ENCODE measurements around the gene FBL.

The FBL gene

GRCh38 chr19:39843919-39844793 is 2.0 kb downstream of the FBL start:
- Mint-ChIP-seq H3K4me1 (ENCODE audit: low read depth in 2 of 2) (peaks cover 45 to 46% of the 10 kb centered on the region in 2 donors), H3K27me3 (no peaks in the 10 kb centered on the region), H3K4me3 (peak overlapping the region; percentile 88 to 89), H3K36me3 (ENCODE audit: insufficient read depth) (peaks cover 11% of the 10 kb centered on the region), H3K9me3 (no peaks in the 10 kb centered on the region), H3K27ac (peak overlapping the region; percentile 95 to 96)
- DNase-seq: peak; percentile 44 to 58 (median 57)
- ATAC-seq (replicated peaks): no peak

GRCh38 chr19:39842693-39843435 is 3.3 kb downstream of the FBL start:
- ATAC-seq (replicated peaks) (no peak), DNase-seq (no peak)
- peak overlapping the region; percentile 22 to 96 for H3K27ac Mint-ChIP-seq
- peaks cover 45 to 47% of the 10 kb centered on the region in 2 donors for H3K4me1 Mint-ChIP-seq (ENCODE audit: low read depth in 2 of 2)
- peaks cover 20% of the 10 kb centered on the region for H3K36me3 Mint-ChIP-seq (ENCODE audit: insufficient read depth)
- no peaks in the 10 kb centered on the region for H3K27me3 Mint-ChIP-seq
- H3K9me3 Mint-ChIP-seq: no peaks in the 10 kb centered on the region
- H3K4me3 Mint-ChIP-seq: peak overlapping the region; percentile 70 to 85

GRCh38 chr19:39841041-39841440 is 5.1 kb downstream of the FBL start:
- Mint-ChIP-seq H3K4me3 (no peak overlapping the region), H3K36me3 (ENCODE audit: insufficient read depth) (peaks cover 28% of the 10 kb centered on the region), H3K9me3 (no peaks in the 10 kb centered on the region), H3K4me1 (ENCODE audit: low read depth in 2 of 2) (peaks cover 36 to 38% of the 10 kb centered on the region in 2 donors), H3K27me3 (no peaks in the 10 kb centered on the region), H3K27ac (peak overlapping the region; percentile 21 to 96)
- no peak for DNase-seq
- no peak for ATAC-seq (replicated peaks)

- Mint-ChIP-seq H3K36me3 (ENCODE audit: insufficient read depth) (peaks cover 29% of the 10 kb centered on the region), H3K27ac (peak overlapping the region; percentile 21 to 96), H3K9me3 (no peaks in the 10 kb centered on the region), H3K4me1 (ENCODE audit: low read depth in 2 of 2) (peaks cover 30 to 34% of the 10 kb centered on the region in 2 donors), H3K27me3 (no peaks in the 10 kb centered on the region), H3K4me3 (no peak overlapping the region)
- DNase-seq (no peak), ATAC-seq (replicated peaks) (no peak)
Measured at GRCh38 chr19:39840492-39840891, 5.7 kb downstream of the FBL start.

GRCh38 chr19:39839678-39840327 is 6.4 kb downstream of the FBL start:
- Mint-ChIP-seq H3K4me3 (no peak overlapping the region), H3K27ac (no peak overlapping the region), H3K36me3 (ENCODE audit: insufficient read depth) (peaks cover 29% of the 10 kb centered on the region), H3K4me1 (ENCODE audit: low read depth in 2 of 2) (peaks cover 23 to 29% of the 10 kb centered on the region in 2 donors), H3K27me3 (no peaks in the 10 kb centered on the region), H3K9me3 (no peaks in the 10 kb centered on the region)
- ATAC-seq (replicated peaks) (no peak), DNase-seq (no peak)

GRCh38 chr19:39838569-39838968 is 7.6 kb downstream of the FBL start:
- Mint-ChIP-seq H3K4me3 (no peak overlapping the region), H3K9me3 (no peaks in the 10 kb centered on the region), H3K4me1 (ENCODE audit: low read depth in 2 of 2) (peaks cover 16 to 22% of the 10 kb centered on the region in 2 donors), H3K36me3 (ENCODE audit: insufficient read depth) (peaks cover 40% of the 10 kb centered on the region), H3K27me3 (no peaks in the 10 kb centered on the region), H3K27ac (no peak overlapping the region)
- no peak for ATAC-seq (replicated peaks)
- DNase-seq: no peak

GRCh38 chr19:39837978-39838377 is 8.2 kb downstream of the FBL start:
- Mint-ChIP-seq H3K4me1 (ENCODE audit: low read depth in 2 of 2) (peaks cover 15 to 19% of the 10 kb centered on the region in 2 donors), H3K9me3 (no peaks in the 10 kb centered on the region), H3K27me3 (no peaks in the 10 kb centered on the region), H3K4me3 (no peak overlapping the region), H3K27ac (no peak overlapping the region), H3K36me3 (ENCODE audit: insufficient read depth) (peaks cover 43% of the 10 kb centered on the region)
- DNase-seq (no peak), ATAC-seq (replicated peaks) (no peak)

GRCh38 chr19:39834287-39834841 is 11.8 kb downstream of the FBL start:
- peak overlapping the region; percentile 47 to 87 for H3K27ac Mint-ChIP-seq
- ATAC-seq (replicated peaks): no peak
- peaks cover 69% of the 10 kb centered on the region for H3K36me3 Mint-ChIP-seq (ENCODE audit: insufficient read depth)

GRCh38 chr19:39833464-39834286 is 12.5 kb downstream of the FBL start, which contains the start of gene DYRK1B:
TSS of gene DYRK1B (minus strand) at chr19:39834162. CDS start at chr19:39831867, 2,295 bp downstream.
- Mint-ChIP-seq H3K4me1 (ENCODE audit: low read depth in 2 of 2) (peaks cover 27 to 33% of the 10 kb centered on the region in 2 donors), H3K9me3 (no peaks in the 10 kb centered on the region), H3K27ac (peak within 1 kb of the TSS; percentile 87 to 93), H3K27me3 (no peaks in the 10 kb centered on the region), H3K4me3 (peak within 1 kb of the TSS; percentile 70 to 86), H3K36me3 (ENCODE audit: insufficient read depth) (peaks cover 73% of the 10 kb centered on the region)
- ATAC-seq (replicated peaks): peak; percentile 90
- DNase-seq: peak; percentile 93 to 97 (median 94)

More at GRCh38 chr19:39834287-39834841, 11.8 kb downstream of the FBL start:
- DNase-seq: no peak
- Mint-ChIP-seq H3K27me3 (no peaks in the 10 kb centered on the region), H3K9me3 (no peaks in the 10 kb centered on the region), H3K4me1 (ENCODE audit: low read depth in 2 of 2) (peaks cover 26 to 28% of the 10 kb centered on the region in 2 donors), H3K4me3 (peak overlapping the region; percentile 70 to 75)

- Mint-ChIP-seq H3K27ac (peak overlapping the region; percentile 87 to 93), H3K27me3 (no peaks in the 10 kb centered on the region), H3K9me3 (no peaks in the 10 kb centered on the region), H3K36me3 (ENCODE audit: insufficient read depth) (peaks cover 73% of the 10 kb centered on the region), H3K4me1 (ENCODE audit: low read depth in 2 of 2) (peaks cover 33 to 39% of the 10 kb centered on the region in 2 donors), H3K4me3 (peak overlapping the region; percentile 70 to 86)
- ATAC-seq (replicated peaks) (no peak), DNase-seq (no peak)
Measured at GRCh38 chr19:39833160-39833463, 13.1 kb downstream of the FBL start.

- Mint-ChIP-seq H3K27ac (peak overlapping the region; percentile 87 to 93), H3K4me3 (peak overlapping the region; percentile 70 to 86), H3K36me3 (ENCODE audit: insufficient read depth) (peaks cover 73% of the 10 kb centered on the region), H3K27me3 (no peaks in the 10 kb centered on the region), H3K4me1 (ENCODE audit: low read depth in 2 of 2) (peaks cover 37 to 44% of the 10 kb centered on the region in 2 donors), H3K9me3 (no peaks in the 10 kb centered on the region)
- ATAC-seq (replicated peaks) (no peak), DNase-seq (no peak)
Measured at GRCh38 chr19:39832341-39833083, 13.7 kb downstream of the FBL start.

- Mint-ChIP-seq H3K36me3 (ENCODE audit: insufficient read depth) (peaks cover 71% of the 10 kb centered on the region), H3K4me3 (peak overlapping the region; percentile 70 to 86)
Measured at GRCh38 chr19:39831679-39832078, 14.5 kb downstream of the FBL start.

More at GRCh38 chr19:39831679-39832078, 14.5 kb downstream of the FBL start:
- Mint-ChIP-seq H3K9me3 (no peaks in the 10 kb centered on the region), H3K27me3 (no peaks in the 10 kb centered on the region), H3K4me1 (ENCODE audit: low read depth in 2 of 2) (peaks cover 37 to 44% of the 10 kb centered on the region in 2 donors), H3K27ac (peak overlapping the region; percentile 87 to 93)
- DNase-seq (no peak), ATAC-seq (replicated peaks) (no peak)

Measured in effector memory CD8-positive, alpha-beta T cell (primary cell).